Epithelial cell of proximal tubule (primary cell): ENCODE results near the gene RERE. TPM values are rescaled to one million over a fixed set of nuclear protein-coding genes. Genes with fewer than 3 reads are reported as not detected.

Experiments
- DNase-seq: peaks from one replicate; pipeline ENCODE4 v3.0.0-alpha.2; 2011; ENCODE audit warnings: low read depth
- H3K4me3 ChIP-seq: 2 replicates; pipeline ENCODE4 v1.5.1; 2011; ENCODE audit warnings: low read depth, mild to moderate bottlenecking, low read length
- CTCF ChIP-seq: conservative IDR thresholded peaks from 2 replicates; pipeline ENCODE4 v1.5.1; 2012; ENCODE audit warnings: low read depth, mild to moderate bottlenecking, low read length
- total RNA-seq: library from RNA; depleted of rRNA; stranded (reverse); fragments of >200 nt; gene quantifications from 2 replicates; pipeline ENCODE4 v1.2.3, GENCODE V29; 2015

Gene RERE
- 18.0 and 30.0 TPM in 2 replicates for total RNA-seq

- DNase-seq: no peak
- H3K4me3 ChIP-seq: peak within 1 kb of the TSS; percentile 77
- peak; percentile 9 for TF ChIP-seq CTCF
These were observed at the start of gene RERE for GRCh38 chr1:8817412-8818324. TSS of gene RERE (minus strand) at chr1:8817640.

DNA sequence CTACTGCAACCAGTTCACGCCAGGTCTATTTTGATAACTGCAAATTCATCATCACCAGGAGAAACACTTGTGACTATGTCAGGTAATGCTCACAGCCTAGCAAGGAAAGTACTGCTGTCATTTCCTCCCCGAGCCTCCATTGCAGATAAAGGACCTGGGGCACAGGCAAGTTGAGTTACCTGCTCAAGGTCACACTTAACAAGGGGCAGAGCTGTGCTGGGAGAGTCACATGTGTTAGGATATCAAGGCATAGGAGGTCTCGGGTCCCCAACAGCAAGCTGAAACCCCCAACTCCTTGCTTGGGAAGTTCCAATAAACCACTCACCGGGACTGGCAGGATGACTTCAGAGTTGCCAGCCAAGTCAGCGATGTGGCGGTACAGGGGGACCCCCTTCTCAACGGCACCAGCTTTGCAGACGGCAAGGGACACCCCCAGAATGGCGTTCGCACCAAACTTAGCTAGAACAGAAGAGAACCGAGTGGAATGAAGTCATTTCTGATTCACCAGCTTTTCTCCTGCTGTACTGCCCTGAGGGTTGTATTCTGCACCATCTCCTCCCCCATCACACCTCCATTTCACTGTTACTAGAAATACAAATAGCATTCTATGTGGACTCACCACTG, 49.5 kb upstream of the RERE start:
- no peak for DNase-seq
- TF ChIP-seq CTCF: no peak

GRCh38 chr1:8866173-8866791, 48.8 kb upstream of the RERE start:
- H3K4me3 ChIP-seq: no peak overlapping the region
- TF ChIP-seq CTCF: no peak
- no peak for DNase-seq

More for the DNA sequence above, 49.5 kb upstream of the RERE start:
- H3K4me3 ChIP-seq: no peak overlapping the region

GRCh38 chr1:8864713-8865344, 47.4 kb upstream of the RERE start:
- no peak for TF ChIP-seq CTCF
- no peak overlapping the region for H3K4me3 ChIP-seq
- DNase-seq: no peak

DNA sequence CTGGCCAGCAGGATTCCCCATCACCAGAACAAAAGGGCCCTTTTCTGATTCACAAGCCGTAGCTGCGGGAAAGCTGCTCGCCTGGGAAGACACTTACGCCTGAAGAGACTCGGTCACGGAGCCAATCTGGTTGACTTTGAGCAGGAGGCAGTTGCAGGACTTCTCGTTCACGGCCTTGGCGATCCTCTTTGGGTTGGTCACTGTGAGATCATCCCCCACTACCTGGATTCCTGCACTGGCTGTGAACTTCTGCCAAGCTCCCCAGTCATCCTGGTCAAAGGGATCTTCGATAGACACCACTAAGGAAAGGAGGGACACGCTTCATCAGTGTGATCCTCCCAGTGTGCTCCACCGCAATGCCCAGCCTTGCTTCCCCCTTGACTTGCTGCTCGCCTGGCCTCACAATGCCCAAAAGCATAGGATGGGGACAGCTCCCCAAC, 46.4 kb upstream of the RERE start:
- no peak overlapping the region for H3K4me3 ChIP-seq
- no peak for TF ChIP-seq CTCF
- no peak for DNase-seq

GRCh38 chr1:8863138-8863537, 45.7 kb upstream of the RERE start:
- DNase-seq: no peak

More at GRCh38 chr1:8863138-8863537, 45.7 kb upstream of the RERE start:
- H3K4me3 ChIP-seq: no peak overlapping the region
- TF ChIP-seq CTCF: no peak
